Lower leg skin (tissue), 4 donors: Measurements from ENCODE around the gene ARFGAP3. TPM values are rescaled to one million over a fixed set of nuclear protein-coding genes. Genes with fewer than 3 reads are reported as not detected.

ENCODE experiments used
- DNase-seq, 2 donors: peaks; one replicate each; pipeline ENCODE4 v3.0.0-alpha.2; 2019; ENCODE audit warnings: low spot score in 2 of 2
- H3K4me3 ChIP-seq: fragments of 200-600 bp; sonication (generic); 2 replicates; pipeline ENCODE4 v1.5.1; 2017; ENCODE audit warnings: mild to moderate bottlenecking, low read depth; ENCODE audit not compliant: poor library complexity, severe bottlenecking
- CTCF ChIP-seq, 3 donors: fragments of 450-650 bp; IDR thresholded peaks; one replicate each; pipeline ENCODE4 v1.5.1; 2016; ENCODE audit warnings: antibody characterized with exemption in 3 of 3, mild to moderate bottlenecking in 3 of 3, moderate library complexity in 2 of 3
- POLR2A ChIP-seq, 2 donors: fragments of 450-650 bp; IDR thresholded peaks; one replicate each; pipeline ENCODE4 v1.6.1; 2016 to 2017; ENCODE audit warnings: antibody characterized with exemption in 2 of 2, mild to moderate bottlenecking in 1 of 2, moderate library complexity in 1 of 2
- WGBS, 2 donors: methylation state at CpG; one replicate each; pipeline ENCODE4 v1.1.5; 2018; 5-methylcytosine and 5-hydroxymethylcytosine counted together
- intact Hi-C: fragments of 100-400 bp; cut with DNase I; formaldehyde crosslinking; loops from one replicate; pipeline ENCODE4 v1.15.0; 2023; ENCODE audit warnings: low total_unique reads
- total RNA-seq, 4 donors: library from RNA; depleted of rRNA; stranded (reverse); fragments of >200 nt; gene quantifications; one replicate each; pipeline ENCODE4 v1.1.0, GENCODE V29; 2016

The ARFGAP3 gene
- total RNA-seq, 4 donors from 2014 or later, result 22.9 to 47.2 (median 31.2) TPM

- H3K4me3 ChIP-seq, result no peak overlapping the region
- no peak for DNase-seq
- 75 to 84% methylated on average over 14 of the region's 14 CpGs for WGBS, 2 donors
- no peak for TF ChIP-seq POLR2A (IDR thresholded peaks at IDR 0.05)
- no peak for TF ChIP-seq CTCF (IDR thresholded peaks at IDR 0.05)
- intact Hi-C loops, result no loop called here
Measured at GRCh38 chr22:42901790-42902508, 44.9 kb upstream of the ARFGAP3 start.

- intact Hi-C loops, result no loop called here
- no peak overlapping the region for H3K4me3 ChIP-seq
- TF ChIP-seq POLR2A (IDR thresholded peaks at IDR 0.05), result no peak
- no peak for TF ChIP-seq CTCF (IDR thresholded peaks at IDR 0.05)
- DNase-seq, result no peak
- 95 to 96% methylated on average over 7 of the region's 7 CpGs for WGBS, 2 donors
Measured at GRCh38 chr22:42897960-42898359, 40.9 kb upstream of the ARFGAP3 start.

- TF ChIP-seq POLR2A (IDR thresholded peaks at IDR 0.05), result no peak
- no peak for TF ChIP-seq CTCF (IDR thresholded peaks at IDR 0.05)
- intact Hi-C loops, result no loop called here
Measured at GRCh38 chr22:42895541-42895981, 38.5 kb upstream of the ARFGAP3 start.

GRCh38 chr22:42895087-42895486 is 38.0 kb upstream of the ARFGAP3 start:
- no peak for DNase-seq
- WGBS, 2 donors, result 46 to 57% methylated on average over 7 of the region's 7 CpGs

More at GRCh38 chr22:42895541-42895981, 38.5 kb upstream of the ARFGAP3 start:
- 58 to 70% methylated on average over 9 of the region's 9 CpGs for WGBS, 2 donors
- DNase-seq, result no peak
- H3K4me3 ChIP-seq, result no peak overlapping the region

GRCh38 chr22:42893371-42894150 is 36.5 kb upstream of the ARFGAP3 start:
- TF ChIP-seq POLR2A (IDR thresholded peaks at IDR 0.05) (no peak), CTCF (IDR thresholded peaks at IDR 0.05) (no peak)
- H3K4me3 ChIP-seq, result no peak overlapping the region
- intact Hi-C loops, result no loop called here
- no peak for DNase-seq
- WGBS, 2 donors, result 76 to 92% methylated on average over 17 to 21 of the region's 25 CpGs

More at GRCh38 chr22:42895087-42895486, 38.0 kb upstream of the ARFGAP3 start:
- no peak overlapping the region for H3K4me3 ChIP-seq
- TF ChIP-seq POLR2A (IDR thresholded peaks at IDR 0.05) (no peak), CTCF (IDR thresholded peaks at IDR 0.05) (no peak)
- intact Hi-C loops, result no loop called here
